NB4 (cell line): ENCODE measurements around the gene SLC16A10.

Source experiments
- POLR2A ChIP-seq: IDR thresholded peaks from 2 replicates; pipeline ENCODE4 v1.6.1; 2011; ENCODE audit warnings: mild to moderate bottlenecking; ENCODE audit not compliant: insufficient read length; ENCODE audit errors: extremely low read depth
- TF ChIP-seq, protein P1 (sequence below): IDR thresholded peaks from one replicate; pipeline ENCODE4 v1.5.1; 2012; ENCODE audit warnings: low read depth, low read length

- TF ChIP-seq, protein P1, sequence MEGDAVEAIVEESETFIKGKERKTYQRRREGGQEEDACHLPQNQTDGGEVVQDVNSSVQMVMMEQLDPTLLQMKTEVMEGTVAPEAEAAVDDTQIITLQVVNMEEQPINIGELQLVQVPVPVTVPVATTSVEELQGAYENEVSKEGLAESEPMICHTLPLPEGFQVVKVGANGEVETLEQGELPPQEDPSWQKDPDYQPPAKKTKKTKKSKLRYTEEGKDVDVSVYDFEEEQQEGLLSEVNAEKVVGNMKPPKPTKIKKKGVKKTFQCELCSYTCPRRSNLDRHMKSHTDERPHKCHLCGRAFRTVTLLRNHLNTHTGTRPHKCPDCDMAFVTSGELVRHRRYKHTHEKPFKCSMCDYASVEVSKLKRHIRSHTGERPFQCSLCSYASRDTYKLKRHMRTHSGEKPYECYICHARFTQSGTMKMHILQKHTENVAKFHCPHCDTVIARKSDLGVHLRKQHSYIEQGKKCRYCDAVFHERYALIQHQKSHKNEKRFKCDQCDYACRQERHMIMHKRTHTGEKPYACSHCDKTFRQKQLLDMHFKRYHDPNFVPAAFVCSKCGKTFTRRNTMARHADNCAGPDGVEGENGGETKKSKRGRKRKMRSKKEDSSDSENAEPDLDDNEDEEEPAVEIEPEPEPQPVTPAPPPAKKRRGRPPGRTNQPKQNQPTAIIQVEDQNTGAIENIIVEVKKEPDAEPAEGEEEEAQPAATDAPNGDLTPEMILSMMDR, result no peak
- TF ChIP-seq POLR2A, result no peak
Measured at GRCh38 chr6:111195656-111196055, 108.4 kb downstream of the SLC16A10 start.
